DLD1 (cell line): ENCODE results near the gene NRXN3.

Experiments
- in situ Hi-C: cut with HindIII; loops from 2 replicates; pipeline ENCODE4 v1.10.0; 2017; ENCODE audit warnings: low sequenced_read_pairs

NRXN3 gene

GRCh38 chr14:79826362-79826761 lies 1656.2 kb downstream of the NRXN3 start:
- in situ Hi-C loops = no loop called here

DNA sequence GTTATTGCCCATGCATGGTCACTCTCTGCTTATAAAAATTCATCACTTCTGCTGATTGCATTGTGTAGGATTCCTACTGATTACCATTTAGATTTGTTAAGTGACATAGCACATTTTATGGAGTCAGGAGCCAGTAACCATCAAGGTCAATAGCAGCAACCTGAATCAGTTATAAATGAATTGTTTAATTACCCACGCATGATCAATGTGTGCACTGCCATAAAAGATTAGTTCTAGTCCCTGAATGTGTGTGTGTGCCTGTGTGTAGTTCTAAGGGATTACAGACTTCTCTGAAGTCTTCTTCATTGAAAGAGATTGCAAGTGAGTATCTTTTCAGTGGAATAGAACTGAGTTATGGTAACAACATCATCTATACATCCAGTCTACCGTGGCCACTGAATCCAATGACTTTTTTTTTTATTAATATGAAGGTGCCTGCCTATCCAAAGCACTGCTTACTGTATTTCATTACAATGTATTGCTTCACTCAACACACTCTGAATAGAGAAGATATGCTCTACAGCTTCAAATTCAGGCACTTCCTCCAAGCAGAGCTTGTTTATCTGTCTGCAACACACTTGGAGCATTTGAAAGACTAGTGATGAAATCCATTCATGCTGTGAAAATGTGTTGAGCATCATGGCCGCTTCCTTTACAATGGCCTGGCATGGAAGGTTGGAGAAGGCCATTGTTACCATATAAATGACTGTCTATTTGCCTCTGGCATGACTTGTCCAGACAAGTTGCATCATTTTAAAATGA lies 1659.4 kb downstream of the NRXN3 start:
- in situ Hi-C loops = no loop called here

GRCh38 chr14:79831195-79831892 lies 1661.2 kb downstream of the NRXN3 start:
- in situ Hi-C loops = no loop called here

GRCh38 chr14:79833781-79834180 lies 1663.6 kb downstream of the NRXN3 start:
- in situ Hi-C loops = no loop called here

DNA sequence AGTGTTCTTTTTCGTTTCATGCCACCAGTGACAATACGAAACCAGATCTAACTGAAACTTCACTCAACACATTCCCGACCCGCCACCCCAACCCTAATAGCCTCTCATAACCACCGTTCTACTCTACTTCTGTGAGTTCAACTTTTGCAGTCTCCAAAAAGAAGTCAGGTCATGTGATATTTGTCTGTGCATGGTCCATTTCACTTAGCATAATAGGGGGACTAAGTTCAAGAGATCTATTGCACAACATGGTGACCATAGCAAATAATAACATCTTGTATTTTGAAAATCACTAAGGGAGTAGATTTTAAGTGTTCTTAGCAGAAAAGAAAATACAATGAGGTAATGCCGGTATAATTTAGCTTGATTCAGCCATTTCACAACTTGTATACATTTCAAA lies 1664.7 kb downstream of the NRXN3 start:
- in situ Hi-C loops = no loop called here

GRCh38 chr14:79836577-79836976 lies 1666.4 kb downstream of the NRXN3 start:
- in situ Hi-C loops = no loop called here

- in situ Hi-C loops = no loop called here
These were observed 1667.5 kb downstream of the NRXN3 start for GRCh38 chr14:79837699-79838098.

DNA sequence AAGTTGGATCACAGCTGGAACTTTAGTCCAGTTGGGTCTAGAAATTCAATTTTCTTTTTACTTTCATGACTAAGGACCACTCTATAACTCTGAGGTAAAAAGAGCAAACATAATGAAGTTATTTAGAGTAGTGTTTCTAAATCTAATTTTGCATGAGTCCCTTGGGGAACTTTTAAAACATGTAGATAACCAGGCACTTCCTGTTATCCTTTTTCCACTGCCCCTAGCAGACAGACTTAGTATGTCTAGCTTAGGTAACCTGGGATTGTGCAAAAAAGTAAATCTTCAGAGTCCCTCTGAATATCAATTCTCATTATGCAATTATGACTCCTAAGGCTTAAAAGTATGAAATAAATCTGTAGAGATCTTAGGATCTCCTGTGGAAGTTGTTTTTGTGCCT lies 1669.9 kb downstream of the NRXN3 start:
- in situ Hi-C loops = no loop called here

DNA sequence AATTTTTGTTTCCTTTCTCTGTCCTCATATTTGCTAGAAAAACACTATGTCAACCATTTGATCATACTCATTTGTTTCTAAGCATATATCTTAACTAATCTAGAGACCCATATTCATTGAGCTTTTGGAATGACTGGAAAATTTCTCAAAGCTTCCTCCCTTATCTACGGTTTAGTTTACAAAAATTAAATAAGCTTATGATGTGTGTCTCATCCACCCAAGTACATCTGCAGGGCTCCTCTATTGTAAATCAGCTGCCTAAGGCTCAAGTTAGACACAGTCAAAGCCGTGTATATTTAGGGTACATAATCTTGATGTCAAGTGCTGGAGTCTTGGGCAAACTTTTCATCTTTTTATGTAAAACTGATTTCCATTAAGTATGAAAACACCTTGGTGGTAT lies 1670.7 kb downstream of the NRXN3 start:
- in situ Hi-C loops = no loop called here

DNA sequence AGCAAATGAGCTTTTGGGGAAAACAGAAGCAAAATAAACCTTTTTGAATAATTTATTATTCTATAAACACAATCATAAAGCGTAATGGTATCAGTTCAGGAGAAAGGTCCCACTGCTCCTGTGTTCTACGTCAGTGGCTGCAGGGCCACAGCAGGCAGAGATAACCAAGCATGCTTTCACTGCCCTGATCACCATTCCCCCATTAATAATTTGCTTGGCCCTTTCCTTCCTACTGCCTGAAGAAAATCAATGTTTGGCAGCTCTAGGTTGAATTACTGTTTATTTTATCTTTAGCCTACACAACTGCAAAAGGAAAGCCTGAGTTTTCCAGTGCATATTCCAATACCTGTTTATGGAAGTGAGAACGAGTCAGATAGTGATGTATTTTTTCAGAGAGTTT lies 1671.3 kb downstream of the NRXN3 start:
- in situ Hi-C loops = no loop called here

DNA sequence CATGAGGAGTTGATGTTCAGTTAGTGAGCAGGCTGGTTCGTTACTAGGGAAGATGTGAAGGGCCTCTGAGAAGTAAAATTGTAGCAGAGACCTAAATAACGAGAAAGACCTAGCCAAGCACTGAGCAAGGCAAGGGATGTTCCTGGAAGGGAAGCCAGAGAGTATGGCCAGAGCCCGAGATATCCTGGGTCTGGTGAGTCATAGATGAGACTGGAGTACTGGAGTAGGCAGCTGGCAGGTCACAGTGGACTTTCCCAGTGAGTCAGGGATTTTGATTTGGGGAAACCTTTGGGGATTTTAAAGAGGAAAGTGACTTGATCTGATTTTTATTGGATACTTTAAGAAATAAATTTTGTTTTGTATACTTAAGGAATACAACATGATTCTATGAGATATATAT lies 1672.1 kb downstream of the NRXN3 start:
- in situ Hi-C loops = no loop called here

DNA sequence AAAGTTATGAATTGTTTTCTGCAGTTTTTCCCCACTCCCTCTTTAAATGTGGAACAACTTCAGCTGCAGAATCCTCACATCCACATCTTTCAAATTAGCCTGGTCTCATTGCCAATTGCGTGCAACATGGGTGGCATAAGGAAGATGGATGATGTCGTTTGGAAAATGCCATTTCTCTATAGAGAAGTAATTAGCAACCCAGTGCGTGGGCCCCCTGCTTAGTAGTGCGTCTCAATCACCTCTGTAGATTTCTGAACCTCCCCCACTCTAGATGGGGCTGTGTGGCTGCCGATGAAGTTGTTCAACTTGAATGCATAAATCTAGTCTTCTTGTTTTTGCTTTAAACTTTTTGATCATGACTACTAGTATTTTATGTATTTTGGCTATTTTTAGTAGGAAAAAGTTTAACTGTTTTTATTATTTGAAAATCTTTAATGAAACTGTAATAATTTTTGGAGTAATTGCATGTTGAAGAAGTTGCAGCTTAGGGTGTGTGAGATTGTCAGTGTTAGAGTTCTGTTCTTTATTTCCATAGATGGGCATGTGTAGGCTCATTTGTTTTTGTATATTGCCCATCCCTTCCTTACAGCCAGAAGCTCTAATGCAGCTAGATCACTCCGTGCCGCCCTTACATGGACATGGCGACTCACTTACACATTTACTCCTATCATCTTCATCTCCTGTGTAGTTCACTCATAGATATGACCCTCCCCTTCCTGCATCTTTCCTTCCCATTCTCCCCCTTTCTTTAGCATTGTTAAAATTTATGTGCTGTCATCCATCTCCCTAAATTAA lies 1683.0 kb downstream of the NRXN3 start:
- in situ Hi-C loops = no loop called here

- in situ Hi-C loops = no loop called here
These were observed 1685.6 kb downstream of the NRXN3 start for GRCh38 chr14:79855789-79856188.

- in situ Hi-C loops = no loop called here
These were observed 1686.2 kb downstream of the NRXN3 start for GRCh38 chr14:79856381-79856780.

DNA sequence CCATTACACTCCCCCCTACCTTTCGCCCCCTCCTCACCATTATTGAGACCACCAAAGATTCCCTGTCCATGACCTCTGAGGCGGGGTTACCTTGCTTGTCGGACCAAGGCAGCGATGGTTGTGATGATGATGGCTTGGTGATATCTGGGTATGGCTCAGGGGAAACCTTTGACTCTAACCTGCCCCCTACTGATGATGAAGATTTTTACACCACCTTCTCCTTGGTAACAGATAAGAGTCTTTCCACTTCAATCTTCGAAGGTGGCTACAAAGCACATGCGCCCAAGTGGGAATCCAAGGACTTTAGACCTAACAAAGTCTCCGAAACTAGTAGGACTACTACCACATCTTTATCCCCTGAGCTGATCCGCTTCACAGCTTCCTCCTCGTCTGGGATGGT lies 1690.9 kb downstream of the NRXN3 start:
- in situ Hi-C loops = no loop called here

- in situ Hi-C loops = no loop called here
These were observed 1691.9 kb downstream of the NRXN3 start for GRCh38 chr14:79862045-79862444.

GRCh38 chr14:79871136-79871535 lies 1701.0 kb downstream of the NRXN3 start:
- in situ Hi-C loops = no loop called here

- in situ Hi-C loops = no loop called here
These were observed 1708.1 kb downstream of the NRXN3 start for GRCh38 chr14:79878229-79878628.

GRCh38 chr14:79878785-79879184 lies 1708.6 kb downstream of the NRXN3 start:
- in situ Hi-C loops = no loop called here

GRCh38 chr14:79881299-79881698 lies 1711.1 kb downstream of the NRXN3 start:
- in situ Hi-C loops = no loop called here

- in situ Hi-C loops = no loop called here
These were observed 1720.4 kb downstream of the NRXN3 start for GRCh38 chr14:79890527-79890926.

DNA sequence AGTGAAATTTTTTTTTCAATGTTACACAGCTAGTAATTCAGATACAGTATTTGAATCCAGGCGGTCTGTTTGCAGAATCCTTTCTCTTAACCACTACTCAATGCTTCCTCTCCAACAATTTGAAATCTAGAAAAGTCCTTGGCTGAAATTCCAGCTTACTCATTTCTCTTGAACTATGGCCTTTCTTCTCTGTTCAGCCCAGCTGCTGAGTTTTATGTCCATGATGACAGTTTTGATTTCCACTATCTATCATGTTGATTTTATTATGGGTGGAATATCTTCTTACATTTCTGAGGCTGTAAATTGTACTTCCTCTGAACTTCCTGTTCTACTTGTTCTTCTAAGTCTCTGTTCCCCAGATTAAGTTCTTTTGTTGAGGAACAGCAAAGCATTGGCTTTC lies 1725.8 kb downstream of the NRXN3 start:
- in situ Hi-C loops = no loop called here
